Upper lobe of left lung (tissue), 6 donors: Measurements from ENCODE around the gene SLC13A3. TPM values are rescaled to one million over a fixed set of nuclear protein-coding genes. Genes with fewer than 3 reads are reported as not detected.

Experiments used
- ATAC-seq, 2 donors: fragments of 200-7000 bp; cut with Tn5 transposase; one replicate each; pipeline ENCODE4 v1.9.1; 2022; ENCODE audit warnings: mild to moderate bottlenecking in 2 of 2, moderate library complexity in 2 of 2; ENCODE audit not compliant: low FRiP score in 2 of 2
- DNase-seq, 2 donors: peaks; one replicate each; pipeline ENCODE4 v3.0.0-alpha.2; 2019 to 2020
- H3K27ac ChIP-seq, 4 donors: fragments of 200-600 bp; sonication (generic); one replicate each; pipeline ENCODE4 v1.5.1; 2016 to 2019
- H3K27me3 ChIP-seq, 4 donors: fragments of 200-600 bp; sonication (generic); one replicate each; pipeline ENCODE4 v1.5.1; 2017 to 2019
- H3K36me3 ChIP-seq, 4 donors: fragments of 200-600 bp; sonication (generic); one replicate each; pipeline ENCODE4 v1.5.1; 2016 to 2019
- H3K4me1 ChIP-seq, 4 donors: fragments of 200-600 bp; sonication (generic); one replicate each; pipeline ENCODE4 v1.5.1; 2018 to 2019
- H3K4me3 ChIP-seq, 4 donors: fragments of 200-600 bp; sonication (generic); one replicate each; pipeline ENCODE4 v1.5.1; 2017 to 2019; ENCODE audit warnings: mild to moderate bottlenecking in 2 of 4, moderate library complexity in 1 of 4
- H3K9me3 ChIP-seq, 4 donors: fragments of 200-600 bp; sonication (generic); one replicate each; pipeline ENCODE4 v1.5.1; 2018 to 2019
- EP300 ChIP-seq, 4 donors: sonication (generic); formaldehyde crosslinking; IDR thresholded peaks; one replicate each; pipeline ENCODE4 v1.5.1; 2017; ENCODE audit warnings: antibody characterized with exemption in 4 of 4, control low read depth in 2 of 4
- POLR2A ChIP-seq, 4 donors: fragments of 450-650 bp; IDR thresholded peaks; one replicate each; pipeline ENCODE4 v1.5.1; 2016 to 2017; ENCODE audit warnings: antibody characterized with exemption in 4 of 4, mild to moderate bottlenecking in 2 of 4
- POLR2AphosphoS5 ChIP-seq, 2 donors: sonication (generic); formaldehyde crosslinking; IDR thresholded peaks; one replicate each; pipeline ENCODE4 v1.5.1; 2017; ENCODE audit warnings: antibody characterized with exemption in 2 of 2
- WGBS, 2 donors: methylation state at CpG; one replicate each; pipeline ENCODE4 v1.1.5; 2017 to 2018; 5-methylcytosine and 5-hydroxymethylcytosine counted together
- total RNA-seq, 6 donors: library from RNA; depleted of rRNA in 4 of 6; stranded (reverse); fragments of >200 nt in 4 of 6; gene quantifications; one replicate each; pipeline versions ENCODE4 v1.1.0 to v1.2.1, GENCODE V29; 2016 to 2021
- TF ChIP-seq, protein P1 (sequence below), 6 experiments: fragments of 450-650 bp in 4 of 6; fragments of 200-600 bp in 2 of 6; sonication (generic) in 2 of 6; IDR thresholded peaks; one replicate each; pipeline ENCODE4 v1.5.1; 2016 to 2019; ENCODE audit warnings: antibody characterized with exemption in 6 of 6
- donor health status: DM: no; HTN: no; CAD: no; lungs with moderate emphysema.
- donor health status: DM: no; HTN: yes; CAD: no; lungs with severe emphysema.

The SLC13A3 gene
- total RNA-seq, 6 donors from 2014 or later = 0.88 to 11.5 (median 1.3) TPM

DNA sequence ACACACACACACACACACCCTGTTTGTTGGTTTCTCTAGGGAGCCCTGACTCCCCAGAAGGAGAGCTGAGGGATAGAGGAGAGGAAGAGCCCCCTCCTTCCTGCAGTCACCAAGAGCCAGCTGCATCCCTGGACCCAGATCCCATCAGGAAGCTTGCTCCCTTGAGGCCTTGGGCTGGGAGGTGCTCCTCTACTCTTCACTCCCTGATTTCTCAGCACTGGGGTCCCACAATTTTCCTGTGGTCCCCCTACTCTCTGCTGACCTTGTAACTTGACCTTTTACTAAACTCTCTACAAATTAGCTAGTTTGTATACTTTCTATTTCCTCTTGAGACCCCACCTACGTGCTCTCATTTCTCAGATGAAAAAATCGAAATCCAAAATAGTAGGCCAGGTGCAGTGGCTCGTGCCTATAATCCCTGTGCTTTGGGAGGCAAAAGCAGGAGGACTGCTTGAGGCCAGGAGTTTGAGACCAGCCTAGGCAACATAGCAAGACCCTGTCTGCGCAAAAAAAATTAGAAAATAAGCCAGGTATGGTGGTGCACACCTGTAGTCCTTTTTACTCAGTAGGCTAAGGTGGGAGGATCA, 95.8 kb downstream of the SLC13A3 start:
- no peak overlapping the region for H3K27ac ChIP-seq
- no peaks in the 10 kb centered on the region for H3K9me3 ChIP-seq
- 80 to 81% methylated on average over 4 of the region's 4 CpGs for WGBS, 2 donors
- peaks cover 0 to 5% (median 2%) of the 10 kb centered on the region in 4 donors for H3K4me1 ChIP-seq
- TF ChIP-seq EP300 (IDR thresholded peaks at IDR 0.05) (no peak), POLR2AphosphoS5 (IDR thresholded peaks at IDR 0.05) (no peak), POLR2A (IDR thresholded peaks at IDR 0.05) (no peak)
- TF ChIP-seq, protein P1, sequence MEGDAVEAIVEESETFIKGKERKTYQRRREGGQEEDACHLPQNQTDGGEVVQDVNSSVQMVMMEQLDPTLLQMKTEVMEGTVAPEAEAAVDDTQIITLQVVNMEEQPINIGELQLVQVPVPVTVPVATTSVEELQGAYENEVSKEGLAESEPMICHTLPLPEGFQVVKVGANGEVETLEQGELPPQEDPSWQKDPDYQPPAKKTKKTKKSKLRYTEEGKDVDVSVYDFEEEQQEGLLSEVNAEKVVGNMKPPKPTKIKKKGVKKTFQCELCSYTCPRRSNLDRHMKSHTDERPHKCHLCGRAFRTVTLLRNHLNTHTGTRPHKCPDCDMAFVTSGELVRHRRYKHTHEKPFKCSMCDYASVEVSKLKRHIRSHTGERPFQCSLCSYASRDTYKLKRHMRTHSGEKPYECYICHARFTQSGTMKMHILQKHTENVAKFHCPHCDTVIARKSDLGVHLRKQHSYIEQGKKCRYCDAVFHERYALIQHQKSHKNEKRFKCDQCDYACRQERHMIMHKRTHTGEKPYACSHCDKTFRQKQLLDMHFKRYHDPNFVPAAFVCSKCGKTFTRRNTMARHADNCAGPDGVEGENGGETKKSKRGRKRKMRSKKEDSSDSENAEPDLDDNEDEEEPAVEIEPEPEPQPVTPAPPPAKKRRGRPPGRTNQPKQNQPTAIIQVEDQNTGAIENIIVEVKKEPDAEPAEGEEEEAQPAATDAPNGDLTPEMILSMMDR (IDR thresholded peaks at IDR 0.05) = no peak
- no peak overlapping the region for H3K4me3 ChIP-seq
- no peak for ATAC-seq
- H3K27me3 ChIP-seq = no peaks in the 10 kb centered on the region
- no peak for DNase-seq
- H3K36me3 ChIP-seq = no peaks in the 10 kb centered on the region

DNA sequence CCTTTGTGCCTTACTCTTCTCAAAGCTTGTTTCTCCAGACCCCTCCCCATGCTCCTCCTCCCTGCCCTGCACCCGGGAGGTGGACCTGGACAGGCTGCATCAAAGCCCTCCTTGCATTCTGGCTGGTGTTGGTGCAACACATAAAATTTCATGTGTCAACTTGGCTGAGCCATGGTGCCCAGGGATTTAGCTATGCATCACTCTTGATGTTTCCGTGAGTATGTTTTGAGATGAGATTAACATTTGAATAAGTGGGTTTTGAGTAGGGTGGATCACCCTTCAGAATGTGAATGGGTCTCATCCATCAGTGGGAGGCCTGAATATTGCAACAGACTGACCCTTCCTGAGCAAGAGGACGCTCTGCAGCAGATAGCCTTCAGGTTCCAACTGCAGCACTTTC, 96.4 kb downstream of the SLC13A3 start:
- no peak overlapping the region for H3K27ac ChIP-seq
- ATAC-seq (no peak), DNase-seq (no peak)
- 74 to 78% methylated on average over 3 of the region's 3 CpGs for WGBS, 2 donors
- peaks cover 0 to 5% (median 2%) of the 10 kb centered on the region in 4 donors for H3K4me1 ChIP-seq
- H3K27me3 ChIP-seq = no peaks in the 10 kb centered on the region
- no peaks in the 10 kb centered on the region for H3K9me3 ChIP-seq
- H3K4me3 ChIP-seq = no peak overlapping the region
- no peaks in the 10 kb centered on the region for H3K36me3 ChIP-seq
- no peak for TF ChIP-seq EP300 (IDR thresholded peaks at IDR 0.05)
- no peak for TF ChIP-seq POLR2A (IDR thresholded peaks at IDR 0.05)
- TF ChIP-seq, protein P1 (IDR thresholded peaks at IDR 0.05) = no peak
- TF ChIP-seq POLR2AphosphoS5 (IDR thresholded peaks at IDR 0.05) = no peak

DNA sequence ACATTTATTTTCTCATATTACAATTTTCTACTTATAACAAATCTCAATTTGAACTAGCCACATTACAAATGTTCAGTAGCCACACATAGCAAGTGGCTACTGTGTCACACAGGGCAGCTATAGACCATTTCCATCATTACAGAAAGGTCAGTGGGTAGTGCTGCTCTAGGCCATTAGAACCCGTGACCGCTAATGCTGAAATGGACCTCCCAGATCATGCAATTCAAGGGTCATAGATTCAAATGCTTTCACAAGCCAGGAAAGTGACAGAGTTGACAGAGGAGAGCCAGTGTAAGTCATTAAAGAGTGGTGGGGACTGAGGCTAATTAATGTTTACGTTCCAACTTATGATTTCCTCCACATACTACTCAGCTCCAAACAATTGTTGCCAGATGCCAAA, 97.3 kb downstream of the SLC13A3 start:
- Histone ChIP-seq H3K4me3 (no peak overlapping the region), H3K9me3 (no peaks in the 10 kb centered on the region), H3K36me3 (no peaks in the 10 kb centered on the region), H3K27me3 (no peaks in the 10 kb centered on the region), H3K4me1 (peaks cover 0 to 5% (median 2%) of the 10 kb centered on the region in 4 donors), H3K27ac (no peak overlapping the region)
- no peak for DNase-seq
- TF ChIP-seq POLR2A (IDR thresholded peaks at IDR 0.05) = no peak
- no peak for TF ChIP-seq POLR2AphosphoS5 (IDR thresholded peaks at IDR 0.05)
- TF ChIP-seq EP300 (IDR thresholded peaks at IDR 0.05) = no peak
- TF ChIP-seq, protein P1 (IDR thresholded peaks at IDR 0.05) = no peak
- WGBS, 2 donors = 81 to 88% methylated on average over 3 of the region's 3 CpGs
- ATAC-seq = no peak

DNA sequence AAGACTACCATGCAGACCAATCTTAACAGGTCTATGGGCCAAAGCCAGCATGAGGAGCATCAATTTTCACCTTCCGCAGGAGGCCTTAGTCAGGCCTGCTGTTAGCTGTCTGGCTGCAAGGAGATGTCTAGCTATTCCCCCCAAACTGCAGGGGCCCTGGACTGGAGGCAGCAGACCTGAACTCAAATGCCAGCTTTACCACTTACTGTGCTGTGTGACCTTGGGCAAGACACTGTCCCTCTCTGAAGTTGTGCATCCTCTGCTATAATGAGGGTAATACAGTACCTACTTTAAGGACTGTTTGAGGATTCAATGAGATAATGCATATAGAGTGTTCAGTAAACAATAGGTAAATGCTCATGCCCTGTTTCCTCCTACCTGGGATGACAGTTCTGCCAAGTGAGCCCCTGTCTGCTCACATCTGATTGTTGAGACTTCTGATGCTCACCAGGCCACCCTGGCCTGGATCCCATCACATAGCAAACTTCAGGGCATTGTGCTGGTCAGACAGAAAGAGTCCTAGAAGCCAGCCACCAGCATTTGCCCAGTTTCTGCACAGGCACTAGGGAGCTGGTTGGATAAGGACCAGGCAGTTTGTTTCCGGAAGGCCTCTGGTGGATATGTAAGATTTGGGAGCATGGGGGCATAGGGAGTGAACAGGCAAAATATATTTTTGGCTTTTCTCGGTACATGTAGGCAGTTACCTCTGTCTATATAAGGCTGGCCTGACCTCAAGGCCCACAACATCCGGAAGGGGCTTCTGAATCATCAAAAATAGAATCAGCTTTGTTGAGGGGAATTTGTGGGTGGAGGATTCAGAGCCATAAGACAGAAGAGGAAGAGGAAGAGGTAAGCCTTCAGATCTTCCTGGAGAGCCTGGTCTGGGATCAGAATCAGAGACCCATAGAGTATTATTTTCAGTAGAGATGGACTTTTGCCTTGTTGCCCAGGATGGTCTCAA, 98.5 kb downstream of the SLC13A3 start:
- TF ChIP-seq POLR2A (IDR thresholded peaks at IDR 0.05) (no peak), POLR2AphosphoS5 (IDR thresholded peaks at IDR 0.05) (no peak), EP300 (IDR thresholded peaks at IDR 0.05) (no peak)
- TF ChIP-seq, protein P1 (IDR thresholded peaks at IDR 0.05) = no peak
- H3K9me3 ChIP-seq = no peaks in the 10 kb centered on the region
- no peak overlapping the region for H3K27ac ChIP-seq
- no peaks in the 10 kb centered on the region for H3K27me3 ChIP-seq
- H3K4me1 ChIP-seq = peaks cover 0 to 5% (median 2%) of the 10 kb centered on the region in 4 donors
- no peak for ATAC-seq
- WGBS, 2 donors = 58 to 67% methylated on average over 4 of the region's 4 CpGs
- H3K4me3 ChIP-seq = no peak overlapping the region
- no peak for DNase-seq
- no peaks in the 10 kb centered on the region for H3K36me3 ChIP-seq
